GM20000 (cell line): ENCODE measurements around the gene TOLLIP.

ENCODE experiments used
- DNase-seq: peaks from one replicate; pipeline ENCODE4 v3.0.0; 2012; ENCODE audit warnings: low spot score
- CTCF ChIP-seq: IDR thresholded peaks from 2 replicates; pipeline ENCODE4 v1.5.1; 2012; ENCODE audit warnings: mild to moderate bottlenecking, control low read depth; ENCODE audit errors: extremely low read depth, missing control alignments

TOLLIP gene

GRCh38 chr11:1335264-1335810 lies 25.9 kb upstream of the TOLLIP start:
- DNase-seq: no peak
- no peak for TF ChIP-seq CTCF

GRCh38 chr11:1333860-1334259 lies 24.4 kb upstream of the TOLLIP start:
- no peak for TF ChIP-seq CTCF
- no peak for DNase-seq

- no peak for TF ChIP-seq CTCF
- DNase-seq: no peak
Observed at GRCh38 chr11:1333091-1333772, 23.8 kb upstream of the TOLLIP start.

- DNase-seq: no peak
- TF ChIP-seq CTCF: no peak
Observed at GRCh38 chr11:1330473-1330872, 21.0 kb upstream of the TOLLIP start.

DNA sequence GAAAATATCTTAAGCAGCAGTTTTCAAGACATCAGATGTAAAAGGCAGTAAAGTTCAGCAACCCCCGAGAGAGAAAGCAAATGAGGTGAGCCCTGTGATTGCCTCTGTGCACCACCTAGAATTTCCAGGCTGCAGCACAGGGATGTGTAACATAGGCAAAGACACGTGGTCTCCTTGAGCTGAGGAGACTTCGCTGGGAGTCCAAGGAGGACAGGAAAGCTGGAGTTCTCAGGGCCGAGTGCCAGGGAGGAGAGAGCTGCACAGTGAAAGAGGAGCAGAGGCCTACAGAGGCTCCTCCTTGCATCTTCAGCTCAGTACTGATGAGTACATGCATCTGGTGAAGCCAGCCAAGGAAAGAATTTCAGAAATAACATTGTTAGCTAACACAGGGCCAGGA lies 17.6 kb upstream of the TOLLIP start:
- no peak for DNase-seq
- TF ChIP-seq CTCF: no peak

- no peak for DNase-seq
- no peak for TF ChIP-seq CTCF
Observed at GRCh38 chr11:1326435-1327063, 17.1 kb upstream of the TOLLIP start.

DNA sequence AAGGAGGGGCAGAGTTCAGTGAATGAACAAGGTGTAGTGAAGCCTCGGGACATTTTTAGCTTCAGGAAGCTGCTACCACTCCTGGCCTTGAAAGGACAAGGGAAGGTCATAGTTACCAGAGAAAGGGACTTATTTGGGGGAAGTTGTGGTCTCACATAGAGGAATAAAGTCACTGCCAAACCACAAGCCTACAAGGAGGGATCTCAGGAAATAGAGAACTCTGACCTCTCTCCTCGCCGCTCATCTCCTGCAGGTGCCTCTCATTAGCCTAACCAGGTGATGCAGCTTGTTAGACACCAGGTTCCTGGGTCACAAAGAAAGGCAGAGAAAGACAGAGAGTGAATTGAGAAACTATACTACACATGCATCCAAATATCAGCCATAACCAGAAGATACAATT lies 14.3 kb upstream of the TOLLIP start:
- TF ChIP-seq CTCF: no peak
- no peak for DNase-seq
